SKM-1 treated with dmso at 0.1 percent for 144 hours (cell line): Measurements from ENCODE around the gene CDC42EP3.

Experiments used
- DNase-seq: peaks from one replicate; lab custom pipeline; 2025; ENCODE audit not compliant: unreplicated experiment; lab: John Stamatoyannopoulos, UW

CDC42EP3 gene

DNA sequence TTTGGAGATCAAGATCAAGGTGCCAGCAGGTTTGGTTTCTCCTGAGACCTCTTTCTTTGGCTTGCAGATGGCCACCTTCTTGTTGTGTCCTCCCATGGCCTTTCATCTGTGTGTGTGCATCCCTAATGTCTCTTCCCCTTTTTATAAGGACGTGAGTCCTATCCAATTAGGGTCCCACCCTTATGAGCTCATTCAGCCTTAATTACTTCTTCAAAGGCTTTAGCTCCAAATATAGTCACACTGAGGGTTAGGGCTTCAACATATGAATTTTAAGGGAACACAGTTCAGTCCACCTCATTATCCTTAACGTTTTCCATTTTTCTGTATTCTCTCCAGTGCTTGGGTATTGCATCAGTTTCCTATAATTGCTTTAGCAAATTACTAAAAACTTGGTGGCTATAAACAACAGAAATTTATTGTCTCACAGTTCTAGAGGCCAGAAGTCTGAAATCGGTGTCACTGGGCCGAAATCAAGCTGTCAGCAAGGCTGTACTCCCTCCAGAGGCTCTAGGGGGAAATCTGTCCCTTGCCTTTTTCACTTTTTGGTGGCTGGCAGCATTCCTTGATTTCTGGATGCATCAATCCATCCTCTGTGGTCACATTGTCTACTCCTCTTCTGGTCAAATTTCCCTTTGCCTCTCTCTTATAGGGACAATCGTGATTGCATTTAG, 34.1 kb downstream of the CDC42EP3 start:
- peak; percentile 67 for DNase-seq

- DNase-seq: no peak
Observed at GRCh38 chr2:37636381-37637066, 34.9 kb downstream of the CDC42EP3 start.

- peak; percentile 95 for DNase-seq
Observed at GRCh38 chr2:37635504-37636380, 35.7 kb downstream of the CDC42EP3 start.

DNA sequence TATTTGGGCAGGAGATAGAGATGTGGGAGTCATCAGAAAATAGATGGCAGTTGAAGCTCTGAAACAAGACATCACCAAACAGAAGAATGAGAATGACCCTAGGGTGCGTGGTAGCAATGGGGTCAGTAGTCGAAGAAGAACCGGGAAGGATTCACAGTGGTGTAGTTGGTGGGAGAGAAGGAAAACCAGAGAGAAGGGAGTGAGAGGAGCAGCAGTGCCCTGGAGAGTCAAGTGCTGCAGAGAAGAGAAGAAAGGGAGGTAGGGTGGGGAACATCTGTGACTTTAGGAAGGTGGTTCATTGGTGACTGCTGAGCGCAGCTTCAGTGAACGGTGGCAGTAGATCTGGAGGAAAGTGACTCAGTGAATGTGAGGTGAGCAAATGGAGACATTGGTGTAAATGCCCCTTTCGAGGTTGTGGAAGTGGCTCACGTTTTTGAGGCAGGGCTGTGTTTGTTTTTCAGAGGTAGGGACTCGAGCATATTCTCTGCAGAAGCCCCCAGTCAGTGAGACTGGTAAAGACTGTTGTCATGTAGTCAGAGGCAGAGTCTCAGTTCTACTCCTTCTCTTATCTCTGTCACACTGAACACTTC, 36.4 kb downstream of the CDC42EP3 start:
- peak; percentile 42 for DNase-seq

DNA sequence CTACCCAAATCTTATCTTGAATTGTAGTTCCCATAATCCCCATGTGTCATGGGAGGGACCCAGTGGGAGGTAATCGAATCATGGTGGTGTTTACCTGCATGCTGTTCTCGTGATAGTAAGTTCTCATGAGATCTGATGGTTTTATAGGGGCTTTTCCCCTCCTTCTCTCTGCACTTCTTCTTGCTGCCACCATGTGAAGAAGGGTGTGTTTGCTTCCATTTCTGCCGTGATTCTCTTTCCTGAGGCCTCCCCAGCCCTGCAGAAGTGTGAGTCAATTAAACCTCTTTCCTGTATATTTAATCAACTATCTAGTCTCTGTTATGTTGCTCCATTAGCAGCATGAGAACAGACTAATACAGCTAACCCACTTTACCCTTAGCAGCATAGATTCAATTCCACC, 37.6 kb downstream of the CDC42EP3 start:
- no peak for DNase-seq

DNA sequence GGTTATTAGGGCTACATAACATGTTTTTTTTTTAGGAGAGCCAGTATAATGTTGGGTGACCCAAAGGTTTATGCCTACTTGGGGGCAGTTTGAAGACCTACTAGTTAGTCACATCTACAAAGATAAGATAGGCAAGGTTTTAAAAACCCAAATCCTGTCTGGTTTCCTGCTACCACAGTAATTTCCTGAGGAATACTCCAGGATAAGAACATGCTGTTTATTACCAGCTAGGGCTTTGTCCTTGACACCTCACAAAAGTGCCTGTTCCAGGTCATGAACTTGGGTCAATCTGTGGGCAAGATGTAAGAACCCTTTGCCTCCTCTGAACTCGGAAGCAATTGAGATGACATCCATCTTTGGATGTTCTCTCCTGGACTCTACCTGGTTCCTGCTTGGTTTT, 38.2 kb downstream of the CDC42EP3 start:
- DNase-seq: no peak

- no peak for DNase-seq
Observed at GRCh38 chr2:37632310-37632709, 39.1 kb downstream of the CDC42EP3 start.

GRCh38 chr2:37631698-37632097, 39.7 kb downstream of the CDC42EP3 start:
- no peak for DNase-seq

DNA sequence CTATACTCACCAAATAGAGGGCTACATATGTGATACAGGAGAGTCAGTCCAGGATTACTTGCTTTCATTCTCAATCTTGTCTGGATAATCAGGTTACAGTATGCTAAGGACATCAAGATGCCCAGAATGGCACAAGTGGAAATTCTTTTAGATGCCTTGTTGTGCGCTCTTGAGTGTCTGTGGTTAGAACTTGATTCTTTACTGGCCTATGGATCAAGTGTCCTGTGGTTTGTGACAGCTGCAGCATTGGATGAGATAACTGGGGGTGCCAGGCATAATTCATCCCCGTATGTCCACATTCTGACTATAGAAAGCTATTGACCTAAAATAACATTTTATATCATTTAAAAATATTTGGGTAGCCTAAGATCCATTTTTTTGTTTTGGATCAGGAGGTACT, 40.1 kb downstream of the CDC42EP3 start:
- DNase-seq: no peak

GRCh38 chr2:37630776-37631175, 40.7 kb downstream of the CDC42EP3 start:
- no peak for DNase-seq

DNA sequence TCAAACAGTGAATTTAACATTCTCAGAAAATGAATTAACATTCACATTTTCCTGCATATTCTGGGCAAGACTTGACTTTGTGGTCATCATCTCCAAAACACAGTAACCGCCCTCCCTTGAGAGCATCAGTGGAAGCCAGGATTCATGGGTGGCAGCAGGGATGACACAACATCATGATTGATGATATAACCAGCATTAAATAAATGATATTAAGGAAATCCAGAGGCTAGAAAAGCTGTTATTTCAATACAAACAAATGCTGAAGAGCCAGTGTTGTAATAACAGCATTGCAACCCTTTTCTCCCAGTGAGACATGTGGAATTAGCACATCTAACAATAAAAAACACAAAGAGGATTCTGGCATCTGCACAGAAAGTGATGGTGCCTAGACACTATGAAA, 41.1 kb downstream of the CDC42EP3 start:
- no peak for DNase-seq

DNA sequence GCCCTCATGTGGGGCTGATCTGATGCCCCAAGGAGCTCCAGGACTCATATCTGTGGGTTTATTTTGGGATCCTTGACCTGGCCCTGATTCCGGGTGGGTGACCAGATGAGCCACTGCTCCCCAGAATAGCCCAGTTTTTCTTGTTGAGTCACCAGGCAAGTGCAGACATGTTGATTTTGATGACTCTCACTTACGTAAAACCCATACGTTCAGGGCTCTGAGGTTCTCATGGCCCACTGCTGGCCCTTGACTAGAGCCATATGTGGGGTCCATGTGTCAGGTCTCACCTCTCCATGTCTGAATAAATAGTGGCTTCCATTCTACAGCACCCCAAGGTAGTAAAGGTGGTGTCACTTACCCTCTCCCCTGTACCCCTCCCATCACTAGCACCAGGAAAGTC, 41.9 kb downstream of the CDC42EP3 start:
- DNase-seq: no peak

DNA sequence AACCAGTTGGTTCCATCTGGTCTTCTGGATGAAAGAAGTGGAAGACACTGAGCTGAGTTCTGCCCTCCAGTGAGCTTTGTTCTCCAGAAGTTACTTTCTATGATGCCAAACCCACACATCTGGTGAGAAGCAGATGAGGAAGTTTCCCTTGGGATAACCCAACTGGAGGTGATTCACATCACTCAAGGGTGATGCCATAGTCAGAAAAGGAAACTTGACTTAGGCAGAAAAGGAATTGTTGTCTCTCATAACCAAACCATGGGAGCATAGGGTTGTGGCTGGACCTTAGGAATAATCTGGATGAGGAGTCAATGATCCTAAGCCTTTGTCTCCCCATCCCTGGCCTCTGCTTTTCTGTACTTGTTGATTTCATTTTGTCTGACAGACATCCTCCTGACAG, 43.7 kb downstream of the CDC42EP3 start:
- DNase-seq: no peak

DNA sequence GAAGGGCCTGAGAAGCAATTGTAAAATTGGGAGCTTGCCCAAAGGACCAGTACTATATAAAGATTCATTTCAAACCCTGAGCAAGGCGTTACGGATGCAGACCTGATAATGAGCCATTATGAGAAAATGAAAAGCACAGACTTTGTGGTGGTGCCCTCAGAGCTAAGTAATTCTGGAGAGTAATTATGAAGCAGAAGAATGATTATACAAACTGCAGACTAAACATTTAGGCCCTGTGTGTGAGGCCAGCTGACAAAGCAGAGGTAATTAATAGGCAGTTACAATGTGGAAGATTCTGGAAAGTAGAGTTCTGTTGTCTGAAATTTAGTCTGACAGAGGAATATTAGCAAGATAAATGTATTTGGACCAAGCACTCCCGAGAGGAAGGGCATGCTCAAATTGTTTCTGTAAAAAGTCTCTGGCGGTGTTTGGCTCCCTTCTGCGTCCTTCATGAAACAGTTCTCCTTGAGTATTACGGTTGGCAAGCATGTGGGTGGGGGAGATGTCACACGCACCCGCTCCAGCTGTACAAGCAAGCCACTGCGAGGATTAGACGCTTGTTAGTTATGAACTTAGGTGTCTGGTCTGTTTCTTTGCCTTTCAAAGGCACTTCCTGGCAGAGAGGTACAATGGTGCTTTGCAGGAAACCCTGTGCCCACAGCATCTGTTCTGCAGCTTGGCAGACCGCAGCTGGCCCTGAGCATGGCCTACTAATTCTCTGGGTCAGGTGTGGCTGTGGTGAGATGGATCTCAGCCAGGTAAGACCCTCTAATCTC, 45.5 kb downstream of the CDC42EP3 start:
- no peak for DNase-seq

DNA sequence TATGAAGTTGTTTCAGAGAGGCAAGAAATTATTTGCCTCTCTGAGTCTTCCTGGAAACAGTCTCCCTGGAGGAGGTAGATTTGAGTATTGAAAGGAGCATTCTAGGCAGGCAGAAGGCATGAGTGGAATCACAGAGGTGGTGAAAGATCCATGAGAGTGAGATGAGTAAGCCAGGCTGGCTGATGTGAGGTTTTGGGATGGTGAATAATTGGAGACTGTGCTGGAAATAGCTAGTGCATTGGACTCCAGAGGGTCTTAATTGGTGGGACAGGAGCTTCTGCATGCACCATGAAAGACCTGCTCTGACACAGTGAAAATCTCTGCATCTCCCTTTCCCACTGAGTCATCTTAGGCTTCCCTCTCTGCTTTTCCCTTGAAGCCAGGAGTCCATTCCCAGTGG, 46.3 kb downstream of the CDC42EP3 start:
- no peak for DNase-seq

DNA sequence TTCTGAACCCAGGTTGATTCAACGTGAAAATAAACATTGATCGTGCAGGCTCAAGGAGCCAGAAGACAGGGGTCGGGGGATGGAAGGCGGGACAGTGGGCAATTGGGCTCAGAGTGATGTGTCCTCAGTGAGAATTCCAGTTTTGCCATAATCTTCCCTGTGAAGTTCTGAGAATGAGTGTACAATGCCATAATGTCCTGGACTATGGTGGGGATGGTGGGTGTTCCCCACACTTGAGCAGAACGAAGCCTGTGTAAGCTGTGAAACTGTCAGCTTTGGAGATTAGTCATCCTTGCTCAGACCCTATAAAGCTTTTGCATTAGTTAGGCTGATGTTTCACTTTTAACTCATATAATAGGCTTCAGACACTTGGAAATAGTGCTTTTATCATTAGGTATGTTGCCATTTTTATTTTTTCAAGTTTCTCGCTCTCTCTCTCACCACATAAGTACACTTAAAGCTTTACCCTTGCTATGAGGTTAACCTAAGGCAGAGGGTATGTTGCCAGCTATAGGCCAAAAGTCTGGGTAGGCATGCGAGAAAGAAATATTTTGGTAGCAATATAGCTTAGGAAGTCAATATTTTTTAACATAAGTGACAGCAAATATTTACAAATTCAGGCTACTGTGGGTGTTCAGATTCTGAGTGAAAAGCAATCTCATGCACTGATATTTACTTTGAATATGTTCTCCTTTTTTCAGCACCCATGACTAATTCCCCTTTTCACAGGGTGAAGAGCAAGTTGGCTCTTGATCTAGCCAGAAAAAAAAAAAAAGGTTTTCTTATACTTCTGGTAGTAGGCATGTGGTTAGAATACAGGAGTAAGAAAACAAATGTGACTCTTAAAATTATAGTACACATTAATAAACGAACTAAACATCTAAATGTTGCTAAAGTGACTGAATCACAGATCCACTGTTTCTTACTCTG, 47.2 kb downstream of the CDC42EP3 start:
- peak; percentile 7 for DNase-seq

DNA sequence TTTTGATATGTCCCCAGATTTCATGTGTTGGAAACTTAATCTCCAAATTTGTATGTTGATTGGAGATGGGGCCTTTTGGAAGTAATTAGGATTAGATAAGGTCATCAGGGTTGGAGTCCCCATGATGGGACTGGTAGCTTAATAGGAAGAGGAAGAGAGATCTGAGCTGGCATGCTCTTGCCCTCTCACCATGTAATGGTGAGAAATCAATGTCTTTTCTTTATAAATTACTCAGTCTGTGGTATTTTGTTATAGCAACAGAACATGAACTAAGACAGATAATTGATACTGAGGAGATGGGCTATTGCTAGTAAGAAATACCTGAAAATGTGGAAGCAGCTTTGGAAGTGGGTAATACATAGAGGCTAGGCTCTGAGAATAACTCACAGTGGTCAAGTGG, 48.0 kb downstream of the CDC42EP3 start:
- no peak for DNase-seq

DNA sequence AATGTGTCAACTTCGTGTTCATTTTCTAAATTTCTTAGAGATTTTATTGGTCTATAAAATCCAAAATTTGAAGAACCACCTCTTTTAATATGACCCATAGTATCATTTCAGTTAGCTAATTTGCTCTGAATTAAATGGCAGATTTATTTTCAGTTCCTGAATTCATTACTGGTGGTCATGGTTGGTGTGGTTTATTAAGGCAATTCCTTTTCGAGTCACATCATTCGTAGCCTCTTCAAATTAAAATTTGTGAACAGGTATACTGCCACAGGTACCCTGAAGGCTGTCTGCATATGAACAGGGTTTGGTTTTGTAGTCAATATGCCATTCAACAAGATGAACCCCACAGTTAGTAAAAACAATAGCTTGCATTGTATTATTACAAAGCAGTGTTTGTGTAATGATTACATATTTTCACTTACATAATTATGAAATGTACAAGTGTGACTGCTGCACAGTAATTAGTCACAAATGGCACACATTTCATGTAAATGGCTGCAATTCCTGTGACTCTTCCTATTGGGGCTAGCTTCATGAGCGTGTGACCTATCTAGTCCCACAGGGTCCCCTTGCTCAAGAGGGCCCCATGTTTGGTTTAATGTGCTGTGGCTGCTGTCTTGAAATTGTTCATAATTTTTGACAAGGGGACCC, 48.9 kb downstream of the CDC42EP3 start:
- no peak for DNase-seq

DNA sequence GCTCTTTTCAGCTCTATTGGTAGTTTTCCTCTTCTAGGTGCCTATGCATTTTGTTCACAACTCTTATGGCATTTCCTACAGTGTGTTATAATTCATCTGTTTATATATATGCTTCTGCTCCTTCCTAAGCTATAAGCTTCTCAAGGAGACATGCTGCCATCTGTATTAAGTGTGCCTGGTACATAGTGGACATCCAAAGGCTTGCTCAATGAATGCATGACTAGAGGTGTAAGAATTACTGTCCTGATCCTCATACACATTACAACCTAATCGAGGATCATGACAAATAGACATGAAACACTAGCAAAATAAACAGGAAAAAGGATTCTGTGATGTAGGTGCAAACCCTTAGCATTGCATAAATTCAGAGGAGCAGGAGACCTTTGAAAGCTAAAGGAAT, 50.2 kb downstream of the CDC42EP3 start:
- no peak for DNase-seq
